HL-60 (cell line): ENCODE data around the gene PUM2.

Experiments
- CTCF ChIP-seq: IDR thresholded peaks from one replicate; pipeline ENCODE4 v1.5.1; 2011; ENCODE audit warnings: low read length, control low read depth, inconsistent platforms; ENCODE audit not compliant: insufficient read depth
- GABPA ChIP-seq: IDR thresholded peaks from 2 replicates; pipeline ENCODE4 v1.6.1; 2012; ENCODE audit warnings: low read depth
- SPI1 ChIP-seq: IDR thresholded peaks from 2 replicates; pipeline ENCODE4 v1.6.1; 2012; ENCODE audit warnings: low read depth, mild to moderate bottlenecking, borderline replicate concordance

- TF ChIP-seq CTCF (no peak), GABPA (no peak), SPI1 (no peak)
Observed at GRCh38 chr2:20264629-20265028, 86.0 kb downstream of the PUM2 start.
